AG10803 (cell line): Measurements from ENCODE around the gene CCDC27.
"Not testable (repeated sequence)": the region's sequence is repeated elsewhere in the genome, so short reads cannot be mapped to it uniquely, and the experiment has no call there.

ENCODE experiments used
- DNase-seq: peaks from one replicate; pipeline ENCODE4 v3.0.0; 2010; ENCODE audit warnings: low read depth
- H3K4me3 ChIP-seq: 2 replicates; pipeline ENCODE4 v1.5.1; 2011; ENCODE audit warnings: mild to moderate bottlenecking, low read length, control low read depth
- TF ChIP-seq, protein P1 (sequence below): conservative IDR thresholded peaks from 2 replicates; pipeline ENCODE4 v1.5.1; 2011; ENCODE audit warnings: mild to moderate bottlenecking, low read length, control low read depth, inconsistent platforms

CCDC27 gene

DNA sequence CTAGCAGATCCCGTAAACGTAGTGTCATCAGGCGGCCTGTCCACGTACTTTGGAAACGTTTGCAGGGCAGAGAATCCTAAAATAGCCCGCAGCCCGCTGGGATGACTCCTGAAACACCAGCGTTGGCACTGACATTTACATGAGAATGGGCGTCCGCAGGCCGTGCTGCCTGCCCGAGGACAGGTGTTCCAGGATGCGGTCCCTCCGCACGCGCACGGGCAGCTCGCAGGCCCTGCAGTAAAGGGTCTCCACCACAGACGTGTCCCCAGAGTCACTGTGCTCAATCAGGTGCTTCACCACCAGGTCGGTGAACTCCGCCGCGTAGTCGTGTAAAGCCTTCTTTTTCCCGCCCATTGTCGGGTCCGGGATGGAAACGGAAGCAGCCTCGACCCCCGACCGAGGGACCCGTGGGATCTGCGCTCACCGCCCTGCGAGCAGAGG is 5.8 kb upstream of the CCDC27 start:
- TF ChIP-seq, protein P1, sequence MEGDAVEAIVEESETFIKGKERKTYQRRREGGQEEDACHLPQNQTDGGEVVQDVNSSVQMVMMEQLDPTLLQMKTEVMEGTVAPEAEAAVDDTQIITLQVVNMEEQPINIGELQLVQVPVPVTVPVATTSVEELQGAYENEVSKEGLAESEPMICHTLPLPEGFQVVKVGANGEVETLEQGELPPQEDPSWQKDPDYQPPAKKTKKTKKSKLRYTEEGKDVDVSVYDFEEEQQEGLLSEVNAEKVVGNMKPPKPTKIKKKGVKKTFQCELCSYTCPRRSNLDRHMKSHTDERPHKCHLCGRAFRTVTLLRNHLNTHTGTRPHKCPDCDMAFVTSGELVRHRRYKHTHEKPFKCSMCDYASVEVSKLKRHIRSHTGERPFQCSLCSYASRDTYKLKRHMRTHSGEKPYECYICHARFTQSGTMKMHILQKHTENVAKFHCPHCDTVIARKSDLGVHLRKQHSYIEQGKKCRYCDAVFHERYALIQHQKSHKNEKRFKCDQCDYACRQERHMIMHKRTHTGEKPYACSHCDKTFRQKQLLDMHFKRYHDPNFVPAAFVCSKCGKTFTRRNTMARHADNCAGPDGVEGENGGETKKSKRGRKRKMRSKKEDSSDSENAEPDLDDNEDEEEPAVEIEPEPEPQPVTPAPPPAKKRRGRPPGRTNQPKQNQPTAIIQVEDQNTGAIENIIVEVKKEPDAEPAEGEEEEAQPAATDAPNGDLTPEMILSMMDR: no peak
- H3K4me3 ChIP-seq: peak overlapping the region; percentile 73
- no peak for DNase-seq

DNA sequence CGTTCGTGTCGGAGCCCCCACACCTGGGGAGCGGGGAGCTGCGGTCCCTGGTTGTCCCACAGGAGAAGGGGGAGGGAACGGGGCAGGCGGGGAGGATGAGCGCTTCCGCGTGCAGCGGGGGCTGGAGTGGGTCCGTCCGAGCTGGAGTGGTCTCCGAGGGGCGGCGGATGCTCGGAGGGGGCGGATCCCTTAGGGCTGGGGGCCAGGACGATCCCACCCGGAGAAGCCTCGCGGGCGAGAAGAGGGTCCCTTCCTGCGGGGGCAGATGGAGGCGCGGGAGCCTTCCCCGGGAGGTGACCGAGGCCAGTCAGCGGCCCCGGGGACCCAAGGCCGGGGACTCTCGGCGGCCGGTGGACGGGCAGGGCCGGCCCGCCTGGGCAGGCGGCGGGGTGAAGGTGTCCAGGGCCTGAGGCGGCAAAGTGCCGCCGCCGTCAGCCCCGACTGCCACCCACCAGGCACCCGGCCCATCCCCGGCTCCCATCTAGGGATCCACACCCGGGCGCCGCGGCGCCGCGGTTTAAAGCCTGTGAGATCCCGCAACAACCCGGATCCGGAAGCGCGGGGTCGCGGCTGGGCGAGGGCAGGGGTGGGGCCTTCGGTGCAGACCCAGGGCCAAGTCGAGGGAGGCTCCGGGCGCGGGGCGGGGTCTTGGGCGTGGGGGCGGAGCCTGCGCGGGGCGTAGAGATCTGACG is 5.3 kb upstream of the CCDC27 start:
- peak overlapping the region; percentile 73 for H3K4me3 ChIP-seq
- peak; percentile 69 for DNase-seq
- TF ChIP-seq, protein P1: no peak

DNA sequence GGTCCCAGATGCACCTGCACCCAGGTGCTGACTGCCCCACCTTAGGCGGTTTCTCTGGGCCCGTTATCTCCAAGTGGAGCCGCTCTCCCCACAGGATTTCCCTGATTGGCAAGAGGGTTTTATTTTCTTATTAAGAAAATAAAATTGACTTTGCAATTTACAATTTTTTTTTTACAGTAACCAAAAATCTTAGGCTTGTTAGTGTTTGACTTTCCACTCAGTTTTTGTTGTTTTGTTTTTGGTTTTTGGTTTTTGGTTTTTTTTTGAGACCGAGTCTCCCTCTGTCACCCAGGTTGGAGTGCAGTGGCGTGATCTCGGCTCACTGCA is 4.8 kb upstream of the CCDC27 start:
- no peak for DNase-seq
- H3K4me3 ChIP-seq: peak overlapping the region; percentile 73
- TF ChIP-seq, protein P1: no peak

DNA sequence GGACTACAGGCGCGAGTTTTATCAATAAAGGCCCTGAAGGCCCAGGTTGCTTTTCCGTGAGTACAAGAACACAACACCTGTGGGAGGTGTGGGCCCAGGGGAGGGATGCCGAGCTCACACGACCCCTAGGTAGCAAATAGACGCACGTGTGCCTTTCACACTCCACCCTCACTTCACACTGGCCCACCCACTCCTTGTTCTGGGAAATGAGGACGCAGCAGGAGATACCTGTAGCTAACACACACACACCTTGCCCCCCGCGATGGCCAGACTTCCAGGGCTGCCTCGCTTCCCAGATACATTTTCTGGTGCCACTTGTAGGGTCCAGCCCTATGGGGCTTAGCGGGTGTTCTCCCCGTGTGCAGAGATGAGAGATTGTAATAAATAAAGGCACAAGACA is 4.3 kb upstream of the CCDC27 start:
- H3K4me3 ChIP-seq: peak overlapping the region; percentile 73
- TF ChIP-seq, protein P1: no peak
- DNase-seq: no peak

DNA sequence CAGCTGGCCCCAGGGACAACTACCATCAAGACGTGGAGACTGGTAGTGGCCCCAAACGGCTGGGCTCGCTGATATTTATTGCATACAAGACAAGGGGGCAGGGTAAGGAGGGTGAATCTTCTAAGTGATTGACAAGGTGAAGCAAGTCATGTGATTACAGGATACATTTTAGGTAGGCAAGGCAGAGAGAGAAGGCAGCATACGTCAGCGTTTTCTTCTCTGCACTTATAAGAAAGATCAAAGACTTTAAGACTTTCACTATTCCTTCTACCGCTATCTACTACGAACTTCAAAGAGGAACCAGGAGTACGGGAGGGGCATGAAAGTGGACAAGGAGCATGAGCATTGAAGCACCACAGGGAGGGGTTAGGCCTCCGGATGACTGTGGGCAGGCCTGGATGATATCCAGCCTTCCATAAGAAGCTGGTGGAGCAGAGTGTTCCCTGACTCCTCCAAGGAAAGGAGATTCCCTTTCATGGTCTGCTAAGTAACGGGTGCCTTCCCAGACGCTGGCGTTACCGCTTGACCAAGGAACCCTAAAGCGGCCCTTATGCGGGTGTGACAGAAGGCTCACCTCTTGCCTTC is 3.8 kb upstream of the CCDC27 start:
- H3K4me3 ChIP-seq, DNase-seq: not testable (repeated sequence)

DNA sequence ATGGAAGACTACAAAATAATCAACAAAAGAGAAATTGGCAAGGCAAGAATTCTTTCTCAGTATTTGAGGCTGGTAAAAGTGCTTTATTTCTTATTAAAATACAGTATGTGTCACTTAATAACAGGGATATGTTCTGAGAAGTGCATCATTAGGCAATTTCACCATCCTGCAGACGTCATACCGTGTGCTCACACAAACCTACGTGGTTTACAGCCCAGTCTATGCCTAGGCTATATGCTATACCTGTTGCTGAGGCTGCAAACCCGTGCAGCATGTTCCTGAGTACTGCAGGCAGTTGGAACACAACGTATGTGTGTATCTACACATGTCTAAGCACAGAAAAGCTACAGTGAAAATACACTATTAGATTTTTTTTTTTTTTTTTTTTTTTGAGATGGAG is 2.7 kb upstream of the CCDC27 start:
- no peak for DNase-seq
- TF ChIP-seq, protein P1: no peak
- no peak overlapping the region for H3K4me3 ChIP-seq

DNA sequence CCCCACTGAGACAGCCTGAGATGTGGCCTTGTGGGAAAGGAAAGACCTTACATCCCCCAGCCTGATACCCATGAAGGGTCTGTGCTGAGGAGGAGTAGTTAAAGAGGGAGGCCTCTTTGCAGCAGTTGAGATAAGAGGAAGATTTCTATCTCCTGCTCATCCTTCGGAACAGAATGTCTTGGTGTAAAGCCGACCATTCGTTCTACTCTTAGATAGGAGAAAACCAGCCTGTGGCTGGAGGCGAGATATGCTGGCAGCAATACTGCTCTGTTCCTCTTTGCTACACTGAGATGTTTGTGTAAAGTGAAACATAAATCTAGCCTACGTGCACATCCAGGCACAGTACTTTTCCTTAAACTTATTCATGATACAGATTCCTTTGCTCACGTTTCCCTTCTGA is 1.5 kb upstream of the CCDC27 start:
- TF ChIP-seq, protein P1: no peak
- DNase-seq: no peak
- H3K4me3 ChIP-seq: no peak overlapping the region
